Measurements from ENCODE around the gene ODC1. TPM values are rescaled to one million over a fixed set of nuclear protein-coding genes. Genes with fewer than 3 reads are reported as not detected.

Gene ODC1
- total RNA-seq, 1 experiment from 2014 or later: 46.6 TPM

- TF ChIP-seq, protein P1, sequence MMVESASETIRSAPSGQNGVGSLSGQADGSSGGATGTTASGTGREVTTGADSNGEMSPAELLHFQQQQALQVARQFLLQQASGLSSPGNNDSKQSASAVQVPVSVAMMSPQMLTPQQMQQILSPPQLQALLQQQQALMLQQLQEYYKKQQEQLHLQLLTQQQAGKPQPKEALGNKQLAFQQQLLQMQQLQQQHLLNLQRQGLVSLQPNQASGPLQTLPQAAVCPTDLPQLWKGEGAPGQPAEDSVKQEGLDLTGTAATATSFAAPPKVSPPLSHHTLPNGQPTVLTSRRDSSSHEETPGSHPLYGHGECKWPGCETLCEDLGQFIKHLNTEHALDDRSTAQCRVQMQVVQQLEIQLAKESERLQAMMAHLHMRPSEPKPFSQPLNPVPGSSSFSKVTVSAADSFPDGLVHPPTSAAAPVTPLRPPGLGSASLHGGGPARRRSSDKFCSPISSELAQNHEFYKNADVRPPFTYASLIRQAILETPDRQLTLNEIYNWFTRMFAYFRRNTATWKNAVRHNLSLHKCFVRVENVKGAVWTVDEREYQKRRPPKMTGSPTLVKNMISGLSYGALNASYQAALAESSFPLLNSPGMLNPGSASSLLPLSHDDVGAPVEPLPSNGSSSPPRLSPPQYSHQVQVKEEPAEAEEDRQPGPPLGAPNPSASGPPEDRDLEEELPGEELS (CRISPR knock-in tag; IDR thresholded peaks at IDR 0.05): no peak
- no peak for TF ChIP-seq GRHL2 (CRISPR knock-in tag; IDR thresholded peaks at IDR 0.05; ENCODE audit: insufficient replicate concordance, severe bottlenecking)
These were observed 17.8 kb upstream of the ODC1 start (continued) for GRCh38 chr2:10465910-10466309.

DNA sequence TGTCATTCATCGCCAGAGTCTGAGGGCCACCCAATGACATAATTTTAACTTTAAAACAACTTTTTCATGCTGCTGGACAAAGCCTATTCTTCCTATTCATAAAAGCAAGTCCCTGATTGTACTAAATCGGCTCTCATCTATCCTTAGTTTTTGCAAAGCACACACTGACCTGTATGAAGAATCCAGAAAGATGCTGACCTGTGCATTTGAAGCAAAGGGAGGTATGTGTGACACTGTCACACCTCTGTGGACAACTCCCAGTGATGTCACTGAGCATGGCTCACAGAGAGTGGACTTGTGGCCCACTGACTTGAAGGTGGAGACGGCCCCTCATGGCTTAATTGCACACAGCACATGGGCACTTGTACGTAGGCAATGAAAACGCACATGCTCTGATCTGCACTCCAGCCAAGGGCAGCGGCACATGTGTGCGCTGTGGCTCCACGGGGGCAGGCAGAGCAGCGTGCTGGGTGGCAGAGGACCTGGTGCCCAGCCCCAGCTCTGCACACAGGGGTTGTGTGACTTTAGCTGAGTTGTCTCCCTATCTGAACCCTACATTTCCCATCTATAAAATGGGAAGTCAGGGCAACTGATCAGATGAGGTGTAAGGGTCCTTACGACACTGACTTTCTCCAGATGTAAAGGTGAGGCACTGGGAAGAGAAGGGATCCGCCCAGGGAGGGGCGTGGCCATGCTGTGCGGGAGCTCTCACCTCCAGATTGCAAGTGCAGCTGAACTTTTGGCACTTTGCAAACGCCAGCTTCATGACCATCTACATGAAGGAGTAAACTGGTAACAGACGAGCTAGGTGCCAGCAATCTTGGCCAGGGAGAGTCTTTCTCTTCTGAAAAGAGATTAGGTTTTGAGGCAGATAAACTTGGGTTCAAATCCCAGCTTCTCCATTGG is 14.3 kb upstream of the ODC1 start:
- peak; percentile 47 for DNase-seq (ENCODE audit: low spot score)
- ChIA-PET CTCF (interaction anchor here (0.9 kb wide), 1 partner anchor 54 kb away, joined by 3 read pairs; no protein-coding TSS in a partner anchor), POLR2A (interaction anchor here (0.5 to 0.7 kb wide), 4 partner anchors 11 to 491 kb away, joined by 3 to 5 read pairs (median 4); partner anchors contain the start of gene ODC1)
- Mint-ChIP-seq H3K4me3 (no peak overlapping the region), H3K27ac (no peak overlapping the region), H3K4me1 (no peaks in the 10 kb centered on the region), H3K9me3 (no peaks in the 10 kb centered on the region), H3K27me3 (ENCODE audit: low read depth) (no peaks in the 10 kb centered on the region), H3K36me3 (no peaks in the 10 kb centered on the region)
- TF ChIP-seq ZNF281 (CRISPR knock-in tag; IDR thresholded peaks at IDR 0.05) (no peak), ETV6 (CRISPR knock-in tag; IDR thresholded peaks at IDR 0.05) (no peak), KAT7 (CRISPR knock-in tag; IDR thresholded peaks at IDR 0.05; ENCODE audit: borderline replicate concordance) (no peak), JUN (CRISPR knock-in tag; IDR thresholded peaks at IDR 0.05) (no peak), ZNF138 (CRISPR knock-in tag; conservative IDR thresholded peaks at IDR 0.05) (no peak), NFE2L1 (CRISPR knock-in tag; IDR thresholded peaks at IDR 0.05) (no peak), NR3C1 (CRISPR knock-in tag; conservative IDR thresholded peaks at IDR 0.05; ENCODE audit: low read depth) (no peak), USF2 (CRISPR knock-in tag; IDR thresholded peaks at IDR 0.05) (no peak)
- TF ChIP-seq, protein P2, sequence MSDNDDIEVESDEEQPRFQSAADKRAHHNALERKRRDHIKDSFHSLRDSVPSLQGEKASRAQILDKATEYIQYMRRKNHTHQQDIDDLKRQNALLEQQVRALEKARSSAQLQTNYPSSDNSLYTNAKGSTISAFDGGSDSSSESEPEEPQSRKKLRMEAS (CRISPR knock-in tag; IDR thresholded peaks at IDR 0.05): no peak
- ATAC-seq: peak; percentile 68

- TF ChIP-seq FOXK1 (CRISPR knock-in tag; IDR thresholded peaks at IDR 0.05): no peak
- no peak for TF ChIP-seq MXD4 (CRISPR knock-in tag; IDR thresholded peaks at IDR 0.05; ENCODE audit: borderline replicate concordance)
- TF ChIP-seq ESRRA (CRISPR knock-in tag; IDR thresholded peaks at IDR 0.05; ENCODE audit: borderline replicate concordance): no peak
- Mint-ChIP-seq H3K4me3 (no peak overlapping the region), H3K27me3 (ENCODE audit: low read depth) (no peaks in the 10 kb centered on the region), H3K36me3 (no peaks in the 10 kb centered on the region), H3K4me1 (no peaks in the 10 kb centered on the region), H3K27ac (no peak overlapping the region), H3K9me3 (no peaks in the 10 kb centered on the region)
- CTCF ChIA-PET: interaction anchor here (1.0 kb wide), 1 partner anchor 28 kb away, joined by 3 read pairs; no protein-coding TSS in a partner anchor
- ATAC-seq: peak; percentile 36; the same call in 1 of the 2 replicates
- POLR2A ChIA-PET: no interaction called here
- no peak for DNase-seq (ENCODE audit: low spot score)
These were observed 12.3 kb upstream of the ODC1 start for GRCh38 chr2:10460366-10460796.
